Mesenchymal stem cell (in vitro differentiated cells and primary cell): Measurements from ENCODE around the gene OR6M1.

Experiments used
- DNase-seq: peaks from one replicate; pipeline ENCODE4 v3.0.0-alpha.2; 2013
- H2AFZ ChIP-seq: one replicate; pipeline ENCODE4 v1.6.1; 2013; ENCODE audit warnings: low read depth, mild to moderate bottlenecking, control low read depth, inconsistent platforms, low read length, moderate library complexity
- H2AK5ac ChIP-seq: 2 replicates; pipeline ENCODE4 v1.6.1; 2013; ENCODE audit warnings: low read length, moderate library complexity, mild to moderate bottlenecking, inconsistent platforms; ENCODE audit not compliant: severe bottlenecking
- H2BK120ac ChIP-seq: one replicate; pipeline ENCODE4 v1.6.1; 2013; ENCODE audit warnings: low read depth, mild to moderate bottlenecking, inconsistent platforms, low read length, moderate library complexity
- H2BK12ac ChIP-seq, 2 experiments: one replicate each; pipeline ENCODE4 v1.6.1; 2013; ENCODE audit warnings: inconsistent platforms in 2 of 2, low read length in 2 of 2, mild to moderate bottlenecking in 2 of 2, moderate library complexity in 2 of 2, control low read depth in 1 of 2
- H2BK15ac ChIP-seq: one replicate; pipeline ENCODE4 v1.6.1; 2013; ENCODE audit warnings: mild to moderate bottlenecking, low read depth, inconsistent platforms; ENCODE audit not compliant: poor library complexity, severe bottlenecking
- H2BK5ac ChIP-seq: 2 replicates; pipeline ENCODE4 v1.6.1; 2013; ENCODE audit warnings: low read depth, mild to moderate bottlenecking, low read length, control low read depth, inconsistent platforms; ENCODE audit not compliant: poor library complexity, severe bottlenecking
- H3K14ac ChIP-seq, 2 experiments: one replicate each; pipeline ENCODE4 v1.6.1; 2013; ENCODE audit warnings: inconsistent platforms in 2 of 2, low read length in 2 of 2, control low read depth in 1 of 2, mild to moderate bottlenecking in 1 of 2, moderate library complexity in 1 of 2
- H3K18ac ChIP-seq, 2 experiments: one replicate each; pipeline ENCODE4 v1.6.1; 2013; ENCODE audit warnings: inconsistent platforms in 2 of 2, low read length in 2 of 2, control low read depth in 1 of 2, low read depth in 1 of 2, mild to moderate bottlenecking in 1 of 2
- H3K23ac ChIP-seq, 2 experiments: one replicate each; pipeline ENCODE4 v1.6.1; 2013; ENCODE audit warnings: inconsistent platforms in 2 of 2, low read length in 2 of 2, mild to moderate bottlenecking in 2 of 2, moderate library complexity in 2 of 2, control low read depth in 1 of 2
- H3K27ac ChIP-seq: 2 replicates; pipeline ENCODE4 v1.5.1; 2013; ENCODE audit warnings: mild to moderate bottlenecking, moderate library complexity, low read length, control low read depth, inconsistent platforms; ENCODE audit not compliant: poor library complexity, severe bottlenecking
- H3K27me3 ChIP-seq, 2 experiments: 2 replicates each; pipeline versions ENCODE4 v1.6.1 to v1.7.0; 2013; ENCODE audit warnings: low read length in 2 of 2, mild to moderate bottlenecking in 2 of 2, moderate library complexity in 2 of 2, control low read depth in 1 of 2, inconsistent platforms in 1 of 2; ENCODE audit not compliant: control insufficient read depth in 1 of 2, insufficient read depth in 1 of 2
- H3K36me3 ChIP-seq, 2 experiments: 2 replicates each; pipeline versions ENCODE4 v1.6.1 to v1.7.0; 2013; ENCODE audit warnings: low read length in 2 of 2, control low read depth in 1 of 2, inconsistent platforms in 1 of 2, low read depth in 1 of 2, mild to moderate bottlenecking in 1 of 2; ENCODE audit not compliant: insufficient read depth in 2 of 2, control insufficient read depth in 1 of 2
- H3K4ac ChIP-seq, 2 experiments: one replicate each; pipeline ENCODE4 v1.6.1; 2013; ENCODE audit warnings: inconsistent platforms in 2 of 2, low read length in 2 of 2, mild to moderate bottlenecking in 2 of 2, moderate library complexity in 2 of 2, control low read depth in 1 of 2, low read depth in 1 of 2
- H3K4me1 ChIP-seq: 2 replicates; pipeline ENCODE4 v1.6.1; 2013; ENCODE audit warnings: low read depth, low read length, control low read depth; ENCODE audit not compliant: control insufficient read depth, insufficient read depth
- H3K4me2 ChIP-seq: 2 replicates; pipeline ENCODE4 v1.6.1; 2013; ENCODE audit warnings: low read length, mild to moderate bottlenecking, inconsistent platforms; ENCODE audit not compliant: poor library complexity, severe bottlenecking
- H3K4me3 ChIP-seq, 2 experiments: 2 replicates each; pipeline versions ENCODE4 v1.5.1 to v1.7.0; 2013; ENCODE audit warnings: low read length in 2 of 2, mild to moderate bottlenecking in 2 of 2, control low read depth in 1 of 2, low read depth in 1 of 2; ENCODE audit not compliant: insufficient read depth in 1 of 2
- H3K79me1 ChIP-seq: replicated peaks from 2 replicates; pipeline ENCODE4 v1.6.1; 2013; ENCODE audit warnings: mild to moderate bottlenecking, control low read depth, low read length, inconsistent platforms; ENCODE audit not compliant: poor library complexity, severe bottlenecking
- H3K9ac ChIP-seq: 2 replicates; pipeline ENCODE4 v1.7.0; 2013; ENCODE audit warnings: mild to moderate bottlenecking, low read length, moderate library complexity
- H3K9me3 ChIP-seq: 2 replicates; pipeline ENCODE4 v1.7.0; 2013; ENCODE audit warnings: mild to moderate bottlenecking, low read length; ENCODE audit not compliant: control insufficient read depth
- H4K8ac ChIP-seq: one replicate; pipeline ENCODE4 v1.6.1; 2013; ENCODE audit warnings: inconsistent platforms, mild to moderate bottlenecking, low read length, moderate library complexity
- H4K91ac ChIP-seq: one replicate; pipeline ENCODE4 v1.6.1; 2013; ENCODE audit warnings: mild to moderate bottlenecking, low read length, inconsistent platforms
- WGBS: methylation state at CpG from one replicate; pipeline ENCODE4 v1.1.7; 2013; ENCODE audit warnings: mixed read lengths; 5-methylcytosine and 5-hydroxymethylcytosine counted together

OR6M1 gene

DNA sequence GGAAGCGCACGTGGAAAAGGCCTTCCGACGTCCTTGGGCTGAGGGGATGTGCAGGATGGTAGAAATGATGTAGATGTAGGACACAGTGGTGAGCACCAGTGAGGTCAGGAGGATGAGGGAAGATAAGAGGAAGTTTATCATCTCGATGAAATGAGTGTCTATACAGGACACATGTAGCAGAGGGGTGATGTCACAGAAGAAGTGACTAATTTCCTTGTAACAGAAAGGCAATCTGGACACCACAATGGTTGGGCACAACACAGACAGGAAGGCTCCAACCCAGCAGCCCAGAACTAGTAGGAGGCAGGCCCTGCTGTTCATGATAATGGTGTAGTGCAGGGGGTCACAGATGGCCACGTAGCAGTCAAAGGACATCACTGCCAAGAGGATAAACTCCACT is 35.0 kb upstream of the OR6M1 start:
- Histone ChIP-seq H2BK15ac (no peak overlapping the region), H2BK12ac (no peak overlapping the region), H3K18ac (no peak overlapping the region), H3K4me1 (no peaks in the 10 kb centered on the region), H4K91ac (no peak overlapping the region), H3K9me3 (peaks cover 3% of the 10 kb centered on the region), H3K36me3 (no peaks in the 10 kb centered on the region), H2BK120ac (no peak overlapping the region), H2AFZ (no peak overlapping the region), H3K4me2 (no peak overlapping the region), H3K9ac (no peak overlapping the region), H2AK5ac (no peak overlapping the region), H3K27ac (no peak overlapping the region), H3K14ac (no peak overlapping the region), H3K4ac (no peak overlapping the region), H4K8ac (no peak overlapping the region), H3K23ac (no peak overlapping the region), H3K27me3 (no peaks in the 10 kb centered on the region), H3K79me1 (no peaks in the 10 kb centered on the region), H2BK5ac (no peak overlapping the region), H3K4me3 (no peak overlapping the region)
- 67% methylated on average over 6 of the region's 6 CpGs for WGBS
- no peak for DNase-seq

DNA sequence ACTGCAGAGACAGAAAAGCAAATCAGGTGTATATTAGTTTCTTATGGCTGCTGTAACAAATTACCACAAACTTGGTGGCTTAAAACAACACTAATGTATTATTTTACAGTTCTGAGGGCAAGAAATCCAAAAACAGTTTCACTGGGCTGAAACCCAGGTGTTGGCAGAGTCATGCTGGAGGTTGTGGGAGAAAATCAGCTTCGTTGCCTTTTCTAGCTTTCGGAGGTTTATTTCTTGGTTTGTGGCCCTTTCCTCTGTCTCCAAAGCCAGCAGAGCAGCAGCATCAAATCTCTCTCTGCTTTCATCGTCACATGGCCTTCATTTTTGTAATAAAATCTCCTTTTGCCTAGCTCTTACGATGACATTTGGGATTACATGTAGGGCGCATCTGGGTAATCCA is 33.0 kb upstream of the OR6M1 start:
- Histone ChIP-seq H3K14ac (no peak overlapping the region), H2BK12ac (no peak overlapping the region), H3K4me1 (no peaks in the 10 kb centered on the region), H2AK5ac (no peak overlapping the region), H3K9me3 (peaks cover 3% of the 10 kb centered on the region), H2AFZ (no peak overlapping the region), H3K4ac (no peak overlapping the region), H4K8ac (no peak overlapping the region), H2BK120ac (no peak overlapping the region), H2BK15ac (no peak overlapping the region), H3K4me2 (no peak overlapping the region), H4K91ac (no peak overlapping the region), H3K4me3 (no peak overlapping the region), H3K27me3 (no peaks in the 10 kb centered on the region), H3K9ac (no peak overlapping the region), H3K23ac (no peak overlapping the region), H3K27ac (no peak overlapping the region), H3K36me3 (no peaks in the 10 kb centered on the region), H2BK5ac (no peak overlapping the region), H3K18ac (no peak overlapping the region), H3K79me1 (no peaks in the 10 kb centered on the region)
- DNase-seq = no peak
- WGBS = 75% methylated on average over 5 of the region's 5 CpGs

GRCh38 chr11:123838659-123839058 is 32.5 kb upstream of the OR6M1 start:
- no peak overlapping the region for H3K27ac ChIP-seq
- H3K4ac ChIP-seq = no peak overlapping the region
- no peak overlapping the region for H3K4me2 ChIP-seq
- no peak overlapping the region for H2AK5ac ChIP-seq
- H2AFZ ChIP-seq = no peak overlapping the region
- H3K18ac ChIP-seq = no peak overlapping the region
- no peak overlapping the region for H4K91ac ChIP-seq
- H3K23ac ChIP-seq = no peak overlapping the region
- H2BK15ac ChIP-seq = no peak overlapping the region
- no peak overlapping the region for H3K4me3 ChIP-seq
- H3K14ac ChIP-seq = no peak overlapping the region
- H2BK120ac ChIP-seq = no peak overlapping the region
- no peak for DNase-seq
- H3K9me3 ChIP-seq = peaks cover 3% of the 10 kb centered on the region
- H3K4me1 ChIP-seq = no peaks in the 10 kb centered on the region
- no peaks in the 10 kb centered on the region for H3K36me3 ChIP-seq
- H4K8ac ChIP-seq = no peak overlapping the region
- H3K79me1 ChIP-seq = no peaks in the 10 kb centered on the region
- H3K27me3 ChIP-seq = no peaks in the 10 kb centered on the region
- 88% methylated on average over 1 of the region's 1 CpG for WGBS
- no peak overlapping the region for H2BK5ac ChIP-seq
- no peak overlapping the region for H2BK12ac ChIP-seq
- no peak overlapping the region for H3K9ac ChIP-seq

GRCh38 chr11:123838199-123838598 is 32.0 kb upstream of the OR6M1 start:
- Histone ChIP-seq H3K4me3 (no peak overlapping the region), H4K91ac (no peak overlapping the region), H2BK5ac (no peak overlapping the region), H3K4me1 (no peaks in the 10 kb centered on the region), H3K79me1 (no peaks in the 10 kb centered on the region), H3K14ac (no peak overlapping the region), H4K8ac (no peak overlapping the region), H2AK5ac (no peak overlapping the region), H2AFZ (no peak overlapping the region), H2BK12ac (no peak overlapping the region), H3K36me3 (no peaks in the 10 kb centered on the region), H2BK120ac (no peak overlapping the region), H3K18ac (no peak overlapping the region), H3K27ac (no peak overlapping the region), H3K9me3 (peaks cover 3% of the 10 kb centered on the region), H3K4me2 (no peak overlapping the region), H3K23ac (no peak overlapping the region), H3K27me3 (no peaks in the 10 kb centered on the region), H3K9ac (no peak overlapping the region), H2BK15ac (no peak overlapping the region), H3K4ac (no peak overlapping the region)
- 57% methylated on average over 3 of the region's 3 CpGs for WGBS
- DNase-seq = no peak
